Liver (tissue), 3 donors: Measurements from ENCODE around the gene PDZD2.

Experiments
- ATF3 ChIP-seq: IDR thresholded peaks from 2 replicates; pipeline ENCODE4 v1.6.1; 2016; ENCODE audit warnings: antibody characterized with exemption
- CTCF ChIP-seq: fragments of 150-350 bp; IDR thresholded peaks from 2 replicates; pipeline ENCODE4 v1.5.1; 2017; ENCODE audit warnings: improper control_type of control experiment, low read depth, low read length; ENCODE audit not compliant: missing input control
- JUND ChIP-seq, 2 donors: IDR thresholded peaks; 2 replicates each; pipeline ENCODE4 v1.6.1; 2016; ENCODE audit warnings: antibody characterized with exemption in 2 of 2
- MAX ChIP-seq: IDR thresholded peaks from 2 replicates; pipeline ENCODE4 v1.6.1; 2016; ENCODE audit warnings: antibody characterized with exemption
- RAD21 ChIP-seq, 2 donors: IDR thresholded peaks; 2 replicates each; pipeline ENCODE4 v1.6.1; 2016; ENCODE audit warnings: antibody characterized with exemption in 2 of 2, mild to moderate bottlenecking in 2 of 2
- TAF1 ChIP-seq: conservative IDR thresholded peaks from 2 replicates; pipeline ENCODE4 v1.6.1; 2016; ENCODE audit warnings: antibody characterized with exemption, mild to moderate bottlenecking
- YY1 ChIP-seq: IDR thresholded peaks from 2 replicates; pipeline ENCODE4 v1.6.1; 2016; ENCODE audit warnings: antibody characterized with exemption, mild to moderate bottlenecking
- ZBTB33 ChIP-seq: IDR thresholded peaks from 2 replicates; pipeline ENCODE4 v1.6.1; 2016; ENCODE audit warnings: antibody characterized with exemption
- donor health status: healthy.
- donor health status: healthy.

- TF ChIP-seq CTCF: no peak
- TF ChIP-seq MAX: no peak
- TF ChIP-seq RAD21 (IDR thresholded peaks at IDR 0.05): no peak
- no peak for TF ChIP-seq ATF3
- TF ChIP-seq JUND (IDR thresholded peaks at IDR 0.05): no peak
- TF ChIP-seq ZBTB33: no peak
- no peak for TF ChIP-seq TAF1
- TF ChIP-seq YY1: no peak
These were observed 406.0 kb downstream of the PDZD2 start for GRCh38 chr5:32044939-32045338.
